Measurements from ENCODE around the gene ZNF774. TPM values are rescaled to one million over a fixed set of nuclear protein-coding genes. Genes with fewer than 3 reads are reported as not detected.
A peak's percentile ranks its signal among the peaks of the same experiment; 100 is the strongest.
"Not testable (repeated sequence)": the region's sequence is repeated elsewhere in the genome, so short reads cannot be mapped to it uniquely, and the experiment has no call there.

ZNF774 gene
- total RNA-seq, result 2.1 TPM

- H3K4me1 ChIP-seq (ENCODE audit: control insufficient read depth in 3 of 3, insufficient read depth in 3 of 3, low read length in 3 of 3), result peaks cover 3 to 9% (median 8%) of the 10 kb centered on the region in 3 donors
- peak within 1 kb of the TSS; percentile 95 for H3K27ac ChIP-seq (ENCODE audit: low read depth, low read length)
- no peaks in the 10 kb centered on the region for H3K27me3 ChIP-seq (ENCODE audit: control insufficient read depth in 3 of 3, insufficient read depth in 3 of 3, low read length in 3 of 3)
- H3K4me3 ChIP-seq (ENCODE audit: low read length in 3 of 3), result peak within 1 kb of the TSS; percentile 84 to 87 (median 85)
- peaks cover 0 to 6% (median 2%) of the 10 kb centered on the region in 3 donors for H3K36me3 ChIP-seq (ENCODE audit: control insufficient read depth in 3 of 3, insufficient read depth in 3 of 3, low read length in 3 of 3)
- H3K9me3 ChIP-seq (ENCODE audit: control insufficient read depth in 3 of 3, low read length in 3 of 3), result no peaks in the 10 kb centered on the region
- peak within 1 kb of the TSS; percentile 85 to 96 (median 95) for H3K9ac ChIP-seq (ENCODE audit: low read depth in 1 of 3, low read length in 3 of 3)
These were observed at the start of gene ZNF774 for GRCh38 chr15:90352107-90352893. TSS of gene ZNF774 (plus strand) at chr15:90352284. CDS start at chr15:90354661, 2,377 bp downstream.

- H3K9ac ChIP-seq (ENCODE audit: low read depth in 1 of 3, low read length in 3 of 3), result not testable (repeated sequence)
These were observed 46.7 kb upstream of the ZNF774 start for GRCh38 chr15:90305355-90305754.

GRCh38 chr15:90305932-90306331, 46.2 kb upstream of the ZNF774 start:
- Histone ChIP-seq H3K27ac (ENCODE audit: low read depth, low read length) (no peak overlapping the region), H3K4me3 (ENCODE audit: low read length in 3 of 3) (no peak overlapping the region), H3K9ac (ENCODE audit: low read depth in 1 of 3, low read length in 3 of 3) (no peak overlapping the region), H3K27me3 (ENCODE audit: control insufficient read depth in 3 of 3, insufficient read depth in 3 of 3, low read length in 3 of 3) (no peaks in the 10 kb centered on the region), H3K9me3 (ENCODE audit: control insufficient read depth in 3 of 3, low read length in 3 of 3) (no peaks in the 10 kb centered on the region), H3K36me3 (ENCODE audit: control insufficient read depth in 3 of 3, insufficient read depth in 3 of 3, low read length in 3 of 3) (no peaks in the 10 kb centered on the region), H3K4me1 (ENCODE audit: control insufficient read depth in 3 of 3, insufficient read depth in 3 of 3, low read length in 3 of 3) (peaks cover 7 to 17% (median 12%) of the 10 kb centered on the region in 3 donors)

More at GRCh38 chr15:90305355-90305754, 46.7 kb upstream of the ZNF774 start:
- not testable (repeated sequence) for H3K27me3 ChIP-seq (ENCODE audit: control insufficient read depth in 3 of 3, insufficient read depth in 3 of 3, low read length in 3 of 3); H3K9me3 ChIP-seq (ENCODE audit: control insufficient read depth in 3 of 3, low read length in 3 of 3); H3K36me3 ChIP-seq (ENCODE audit: control insufficient read depth in 3 of 3, insufficient read depth in 3 of 3, low read length in 3 of 3); H3K27ac ChIP-seq (ENCODE audit: low read depth, low read length); H3K4me3 ChIP-seq (ENCODE audit: low read length in 3 of 3)
- H3K4me1 ChIP-seq (ENCODE audit: control insufficient read depth in 3 of 3, insufficient read depth in 3 of 3, low read length in 3 of 3), result peaks cover 8 to 18% (median 12%) of the 10 kb centered on the region in 3 donors

- H3K27me3 ChIP-seq (ENCODE audit: control insufficient read depth in 3 of 3, insufficient read depth in 3 of 3, low read length in 3 of 3), result no peaks in the 10 kb centered on the region
- no peak overlapping the region for H3K9ac ChIP-seq (ENCODE audit: low read depth in 1 of 3, low read length in 3 of 3)
- H3K4me1 ChIP-seq (ENCODE audit: control insufficient read depth in 3 of 3, insufficient read depth in 3 of 3, low read length in 3 of 3), result peaks cover 2 to 11% (median 7%) of the 10 kb centered on the region in 3 donors
- no peaks in the 10 kb centered on the region for H3K9me3 ChIP-seq (ENCODE audit: control insufficient read depth in 3 of 3, low read length in 3 of 3)
- no peak overlapping the region for H3K27ac ChIP-seq (ENCODE audit: low read depth, low read length)
- H3K4me3 ChIP-seq (ENCODE audit: low read length in 3 of 3), result no peak overlapping the region
- H3K36me3 ChIP-seq (ENCODE audit: control insufficient read depth in 3 of 3, insufficient read depth in 3 of 3, low read length in 3 of 3), result no peaks in the 10 kb centered on the region
These were observed 45.5 kb upstream of the ZNF774 start for GRCh38 chr15:90306560-90306959.

GRCh38 chr15:90307661-90308060, 44.4 kb upstream of the ZNF774 start:
- no peak overlapping the region for H3K9ac ChIP-seq (ENCODE audit: low read depth in 1 of 3, low read length in 3 of 3)
- H3K27ac ChIP-seq (ENCODE audit: low read depth, low read length), result no peak overlapping the region
- no peaks in the 10 kb centered on the region for H3K27me3 ChIP-seq (ENCODE audit: control insufficient read depth in 3 of 3, insufficient read depth in 3 of 3, low read length in 3 of 3)
- H3K36me3 ChIP-seq (ENCODE audit: control insufficient read depth in 3 of 3, insufficient read depth in 3 of 3, low read length in 3 of 3), result no peaks in the 10 kb centered on the region
- H3K9me3 ChIP-seq (ENCODE audit: control insufficient read depth in 3 of 3, low read length in 3 of 3), result no peaks in the 10 kb centered on the region
- peaks cover 2 to 5% (median 4%) of the 10 kb centered on the region in 3 donors for H3K4me1 ChIP-seq (ENCODE audit: control insufficient read depth in 3 of 3, insufficient read depth in 3 of 3, low read length in 3 of 3)
- no peak overlapping the region for H3K4me3 ChIP-seq (ENCODE audit: low read length in 3 of 3)

- Histone ChIP-seq H3K36me3 (ENCODE audit: control insufficient read depth in 3 of 3, insufficient read depth in 3 of 3, low read length in 3 of 3) (no peaks in the 10 kb centered on the region), H3K9ac (ENCODE audit: low read depth in 1 of 3, low read length in 3 of 3) (no peak overlapping the region), H3K4me1 (ENCODE audit: control insufficient read depth in 3 of 3, insufficient read depth in 3 of 3, low read length in 3 of 3) (peaks cover 2 to 5% (median 4%) of the 10 kb centered on the region in 3 donors), H3K4me3 (ENCODE audit: low read length in 3 of 3) (no peak overlapping the region), H3K27ac (ENCODE audit: low read depth, low read length) (no peak overlapping the region), H3K27me3 (ENCODE audit: control insufficient read depth in 3 of 3, insufficient read depth in 3 of 3, low read length in 3 of 3) (no peaks in the 10 kb centered on the region), H3K9me3 (ENCODE audit: control insufficient read depth in 3 of 3, low read length in 3 of 3) (no peaks in the 10 kb centered on the region)
These were observed 43.1 kb upstream of the ZNF774 start for GRCh38 chr15:90309020-90309419.

GRCh38 chr15:90315278-90315982, 36.7 kb upstream of the ZNF774 start:
- no peaks in the 10 kb centered on the region for H3K27me3 ChIP-seq (ENCODE audit: control insufficient read depth in 3 of 3, insufficient read depth in 3 of 3, low read length in 3 of 3)
- no peak overlapping the region for H3K9ac ChIP-seq (ENCODE audit: low read depth in 1 of 3, low read length in 3 of 3)
- no peak overlapping the region for H3K4me3 ChIP-seq (ENCODE audit: low read length in 3 of 3)
- peak overlapping the region; percentile 8 for H3K27ac ChIP-seq (ENCODE audit: low read depth, low read length)
- no peaks in the 10 kb centered on the region for H3K9me3 ChIP-seq (ENCODE audit: control insufficient read depth in 3 of 3, low read length in 3 of 3)
- H3K36me3 ChIP-seq (ENCODE audit: control insufficient read depth in 3 of 3, insufficient read depth in 3 of 3, low read length in 3 of 3), result no peaks in the 10 kb centered on the region
- H3K4me1 ChIP-seq (ENCODE audit: control insufficient read depth in 3 of 3, insufficient read depth in 3 of 3, low read length in 3 of 3), result peaks cover 15 to 17% (median 16%) of the 10 kb centered on the region in 3 donors

GRCh38 chr15:90316139-90316538, 35.9 kb upstream of the ZNF774 start:
- Histone ChIP-seq H3K9ac (ENCODE audit: low read depth in 1 of 3, low read length in 3 of 3) (no peak overlapping the region), H3K36me3 (ENCODE audit: control insufficient read depth in 3 of 3, insufficient read depth in 3 of 3, low read length in 3 of 3) (no peaks in the 10 kb centered on the region), H3K4me1 (ENCODE audit: control insufficient read depth in 3 of 3, insufficient read depth in 3 of 3, low read length in 3 of 3) (peaks cover 17% of the 10 kb centered on the region in 3 donors), H3K9me3 (ENCODE audit: control insufficient read depth in 3 of 3, low read length in 3 of 3) (no peaks in the 10 kb centered on the region), H3K4me3 (ENCODE audit: low read length in 3 of 3) (no peak overlapping the region), H3K27ac (ENCODE audit: low read depth, low read length) (peak overlapping the region; percentile 8), H3K27me3 (ENCODE audit: control insufficient read depth in 3 of 3, insufficient read depth in 3 of 3, low read length in 3 of 3) (no peaks in the 10 kb centered on the region)

GRCh38 chr15:90318591-90318990, 33.5 kb upstream of the ZNF774 start:
- Histone ChIP-seq H3K4me1 (ENCODE audit: control insufficient read depth in 3 of 3, insufficient read depth in 3 of 3, low read length in 3 of 3) (peaks cover 17% of the 10 kb centered on the region in 3 donors), H3K9ac (ENCODE audit: low read depth in 1 of 3, low read length in 3 of 3) (no peak overlapping the region), H3K27me3 (ENCODE audit: control insufficient read depth in 3 of 3, insufficient read depth in 3 of 3, low read length in 3 of 3) (no peaks in the 10 kb centered on the region), H3K9me3 (ENCODE audit: control insufficient read depth in 3 of 3, low read length in 3 of 3) (no peaks in the 10 kb centered on the region), H3K4me3 (ENCODE audit: low read length in 3 of 3) (no peak overlapping the region), H3K27ac (ENCODE audit: low read depth, low read length) (no peak overlapping the region), H3K36me3 (ENCODE audit: control insufficient read depth in 3 of 3, insufficient read depth in 3 of 3, low read length in 3 of 3) (no peaks in the 10 kb centered on the region)
